SK-N-SH treated with all-trans-retinoic acid at 6 μM for 48 hours (cell line): ENCODE results near the gene TMEM130.

Experiments used
- CSRNP3 ChIP-seq: fragments of 250-450 bp; sonication (Bioruptor Pico); IDR thresholded peaks from 2 replicates; pipeline ENCODE4 v1.5.1; 2021; ENCODE audit warnings: mild to moderate bottlenecking, moderate library complexity
- SNAI2 ChIP-seq: fragments of 250-450 bp; sonication (Bioruptor Pico); IDR thresholded peaks from 2 replicates; pipeline ENCODE4 v1.5.0; 2020; ENCODE audit warnings: mild to moderate bottlenecking, moderate library complexity
- ZFP30 ChIP-seq: fragments of 450-650 bp; formaldehyde crosslinking; IDR thresholded peaks from 2 replicates; pipeline ENCODE4 v1.5.0; 2022; ENCODE audit warnings: mild to moderate bottlenecking, moderate library complexity

- TF ChIP-seq CSRNP3 (CRISPR knock-in tag) (no peak), SNAI2 (CRISPR knock-in tag) (no peak), ZFP30 (CRISPR knock-in tag) (no peak)
Observed at GRCh38 chr7:98917331-98917730, 47.5 kb upstream of the TMEM130 start.
